HG03135 (cell line): ENCODE results near the gene CCDC85B.
"Not testable (repeated sequence)": the region's sequence is repeated elsewhere in the genome, so short reads cannot be mapped to it uniquely, and the experiment has no call there.

Source experiments
- ATAC-seq: cut with Tn5 transposase; IDR thresholded peaks from one replicate; pipeline ENCODE4 v1.9.1; 2021; ENCODE audit warnings: mild to moderate bottlenecking, moderate library complexity; ENCODE audit not compliant: unreplicated experiment

The CCDC85B gene

DNA sequence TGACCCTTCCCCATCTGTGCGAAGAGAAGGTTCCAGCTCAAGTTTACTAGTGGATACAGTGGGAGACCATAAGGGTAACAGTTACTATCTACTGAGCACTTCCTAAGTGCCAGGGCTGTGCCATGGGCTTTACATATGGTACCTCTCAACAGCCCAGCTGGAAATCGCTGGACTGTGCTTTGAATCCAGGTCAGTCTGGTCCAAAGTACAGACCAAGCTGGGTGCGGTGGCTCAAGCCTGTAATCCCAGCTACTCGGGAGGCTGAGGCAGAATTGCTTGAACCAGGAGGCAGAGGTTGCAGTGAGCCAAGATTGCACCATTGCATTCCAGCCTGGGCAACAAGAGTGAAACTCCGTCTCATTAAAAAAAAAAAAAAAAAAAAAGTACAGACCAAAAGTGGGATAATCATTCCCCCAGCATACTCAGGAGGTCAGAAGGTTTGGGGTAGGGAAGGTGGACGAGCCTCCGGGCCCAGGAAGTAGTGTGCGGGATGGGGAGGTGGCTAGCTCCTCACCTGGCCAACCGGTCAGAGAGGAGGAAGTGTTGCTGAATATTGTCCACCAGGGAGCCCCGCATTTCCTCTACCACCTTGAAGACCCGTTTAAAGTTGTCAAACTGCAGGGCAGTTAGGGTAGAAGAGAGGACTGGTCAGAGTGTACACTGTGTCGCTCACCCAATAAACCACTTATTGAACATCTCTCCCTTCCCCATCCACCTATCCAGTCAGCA, 4.5 kb upstream of the CCDC85B start:
- ATAC-seq, result no peak

DNA sequence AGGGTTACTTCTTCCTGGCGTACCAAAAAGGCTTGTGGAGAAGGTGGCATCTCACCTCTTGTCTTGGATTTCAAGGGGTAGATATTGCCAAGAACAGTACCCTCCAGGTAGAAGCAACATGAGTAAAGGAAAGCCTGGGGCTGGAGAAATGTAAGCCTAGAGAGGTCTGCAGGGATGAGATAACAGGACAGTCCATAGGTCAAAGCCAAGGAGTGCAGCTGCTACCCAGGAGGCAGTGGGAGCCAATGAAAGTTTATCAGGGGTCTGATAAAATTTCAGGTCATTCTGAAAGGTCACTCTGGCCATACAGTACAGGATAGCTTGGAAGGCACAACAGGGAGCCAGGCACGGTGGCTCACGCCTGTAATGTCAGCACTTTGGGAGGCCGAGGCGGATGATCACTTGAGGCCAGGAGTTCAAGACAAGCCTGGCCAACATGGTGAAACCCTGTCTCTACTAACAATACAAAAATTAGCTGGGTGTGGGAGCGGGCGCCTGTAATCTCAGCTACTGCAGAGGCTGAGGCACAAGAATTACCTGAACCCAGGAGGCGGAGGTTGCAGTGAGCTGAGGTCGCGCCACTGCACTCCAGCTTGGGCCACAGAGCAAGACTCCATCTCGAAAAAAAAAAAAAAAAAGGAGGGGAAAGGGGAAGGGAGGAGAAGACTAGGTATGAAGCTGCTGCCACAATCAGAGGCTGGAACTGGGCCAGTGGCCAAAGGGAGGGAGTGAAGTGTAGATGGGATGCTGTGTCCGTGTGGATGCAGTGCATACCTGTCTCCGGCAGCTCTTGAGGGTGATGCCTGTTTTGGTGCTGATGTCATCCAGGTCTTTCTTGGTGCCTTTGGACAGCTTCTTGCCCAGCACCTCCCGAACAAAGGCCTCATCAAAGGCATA, 3.4 kb upstream of the CCDC85B start:
- ATAC-seq, result no peak

DNA sequence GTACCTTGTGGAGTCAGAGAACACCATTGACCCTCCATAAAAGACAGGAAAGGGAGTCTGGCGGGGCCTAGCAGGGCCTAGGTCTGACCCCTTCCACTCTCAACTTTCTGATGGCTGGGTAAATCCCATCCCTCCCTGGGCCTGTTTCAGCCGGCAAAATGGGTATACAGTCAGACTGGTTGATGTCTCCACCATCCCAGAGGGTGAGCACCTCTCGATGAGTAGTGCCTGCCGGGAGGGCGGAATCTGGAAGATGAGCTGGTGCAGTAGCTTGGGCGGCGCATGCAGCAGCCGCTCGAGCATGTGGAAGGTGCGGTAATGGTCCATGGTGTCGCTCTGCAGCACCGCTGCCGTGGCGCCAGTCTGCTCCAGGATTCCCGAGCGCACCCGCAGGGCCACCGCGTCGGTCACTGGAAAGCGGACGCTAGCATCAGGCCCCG, 2.7 kb upstream of the CCDC85B start:
- ATAC-seq, result no peak

DNA sequence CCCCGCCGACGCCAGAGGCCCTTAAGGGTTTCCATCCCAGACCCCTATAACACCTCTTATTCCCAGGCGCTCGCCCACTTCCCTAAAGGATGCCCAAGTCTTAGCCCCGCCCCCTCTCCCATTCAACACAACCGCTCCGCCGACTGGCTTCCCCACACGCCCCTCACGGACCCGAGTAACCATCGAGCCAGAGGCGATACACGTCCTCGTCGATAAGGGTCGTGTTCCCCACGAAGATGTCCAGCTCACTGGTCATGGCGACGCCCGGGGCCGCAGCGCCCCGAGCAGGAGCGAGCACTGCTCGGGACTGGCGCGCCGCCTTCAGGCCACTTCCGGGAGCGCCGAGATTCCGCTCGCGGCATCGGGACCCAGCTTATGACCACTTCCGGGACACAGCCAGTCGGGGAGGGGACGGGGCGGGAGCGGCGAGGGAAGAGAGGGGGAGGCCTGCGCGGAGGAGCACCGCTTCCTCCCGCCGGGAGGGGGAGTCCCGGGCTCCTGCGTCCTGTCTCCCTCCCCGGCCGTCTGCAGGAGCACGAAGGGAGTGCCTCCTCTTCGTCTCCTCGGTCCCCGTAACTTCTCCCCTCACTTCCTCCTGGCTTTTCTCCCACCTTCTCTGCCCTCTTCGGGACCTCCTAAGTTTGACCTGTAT, 2.2 kb upstream of the CCDC85B start, which contains the start of gene FIBP:
Gene FIBP, minus strand, starts transcription at position 309 of the 652 bp plus-strand sequence. Its CDS starts 53 bp downstream, at position 256.
- ATAC-seq, result peak; percentile 37

DNA sequence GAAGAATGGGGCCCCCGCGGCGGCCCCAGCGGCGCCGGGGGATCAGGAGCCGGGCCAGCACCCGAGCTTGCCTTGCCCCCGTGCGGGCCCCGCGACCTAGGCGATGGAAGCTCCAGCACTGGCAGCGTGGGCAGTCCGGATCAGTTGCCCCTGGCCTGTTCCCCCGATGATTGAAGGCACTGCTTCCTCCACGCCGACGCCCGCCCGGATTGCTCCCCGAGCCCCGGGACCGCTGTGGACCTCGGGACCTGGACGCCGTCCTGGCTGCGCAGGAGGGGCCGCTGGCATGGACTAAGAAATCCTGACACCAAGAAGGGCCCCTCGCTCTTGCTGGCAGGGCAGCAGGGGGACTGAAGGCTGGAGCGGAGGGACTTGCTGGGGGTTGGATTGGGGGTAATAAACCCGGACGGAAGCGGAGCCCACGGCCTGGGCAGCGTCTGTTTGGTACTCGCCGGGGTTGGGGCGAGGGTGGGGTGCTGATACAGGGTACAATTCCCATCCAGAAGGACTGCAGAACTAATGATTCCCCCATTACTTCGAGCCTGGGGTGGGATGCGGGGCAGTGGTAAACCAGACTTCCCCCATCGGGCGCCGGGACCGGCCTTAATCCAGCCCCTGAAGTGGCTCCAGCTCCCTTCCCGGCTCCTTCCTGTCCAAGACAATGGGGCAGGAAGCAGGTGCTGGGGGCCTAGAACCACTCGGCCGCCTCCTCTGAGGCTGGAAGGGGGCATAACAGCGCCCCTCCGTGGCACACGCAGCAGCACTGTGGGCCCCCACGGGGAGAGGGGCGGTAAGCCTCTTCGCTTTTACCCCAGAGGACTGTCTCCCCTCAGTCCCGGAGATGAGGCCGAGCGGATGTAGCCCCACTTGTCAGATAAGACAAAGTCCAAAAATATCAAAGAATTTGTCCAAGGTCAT, 1.0 kb downstream of the CCDC85B start:
- ATAC-seq, result no peak

DNA sequence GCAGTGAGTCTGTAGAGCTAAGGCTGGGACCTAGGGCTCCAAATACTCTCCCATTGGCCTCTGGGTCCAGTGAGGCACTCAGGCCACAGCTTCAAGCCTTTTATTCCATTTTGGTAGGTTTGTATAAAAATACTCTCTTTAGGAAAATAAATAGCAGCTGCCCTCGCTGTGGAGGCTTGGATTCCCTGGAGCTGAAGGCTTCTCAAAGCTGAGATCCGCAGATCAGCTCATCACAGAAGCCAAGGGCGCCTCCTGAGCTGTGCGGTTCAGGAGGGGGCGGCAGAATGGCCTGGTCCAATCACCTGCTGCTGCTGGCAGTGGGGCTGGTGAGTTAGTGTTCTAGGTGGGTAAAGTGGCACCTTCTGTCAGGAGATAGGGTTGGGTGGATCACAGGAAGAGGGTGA, 1.7 kb downstream of the CCDC85B start:
- not testable (repeated sequence) for ATAC-seq

DNA sequence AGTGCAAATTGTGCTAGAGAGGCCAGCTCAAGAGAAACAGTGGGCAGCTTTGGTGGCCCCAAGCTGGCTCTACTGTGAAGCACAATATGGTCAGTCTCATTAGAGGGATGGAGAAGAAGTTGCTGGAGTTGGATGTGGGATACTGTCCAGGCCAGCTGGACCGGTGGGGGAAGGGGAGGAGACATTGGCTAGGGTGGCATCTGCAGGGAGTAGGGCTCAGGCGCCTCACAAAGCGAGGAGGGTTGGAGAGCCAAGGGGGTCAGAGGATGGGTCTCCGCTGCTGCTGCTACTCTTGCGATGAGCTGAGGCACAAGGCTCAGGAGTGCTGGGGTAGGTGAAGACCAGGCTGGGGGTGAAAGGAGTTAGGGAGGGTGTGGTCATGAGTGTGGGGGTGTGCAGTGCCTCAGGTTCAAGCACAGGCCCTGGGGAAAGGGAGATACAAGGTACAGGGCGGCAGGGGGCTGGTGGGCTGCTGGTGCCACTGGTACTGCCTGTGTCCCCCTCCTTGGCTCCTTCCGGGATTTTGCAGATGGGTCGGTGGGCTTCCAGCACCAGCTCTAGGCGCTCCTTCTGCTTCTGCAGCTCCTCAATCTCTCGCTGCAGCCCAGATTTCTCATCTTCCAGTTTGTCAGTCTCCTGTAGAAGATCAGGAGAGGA, 2.3 kb downstream of the CCDC85B start:
- no peak for ATAC-seq

DNA sequence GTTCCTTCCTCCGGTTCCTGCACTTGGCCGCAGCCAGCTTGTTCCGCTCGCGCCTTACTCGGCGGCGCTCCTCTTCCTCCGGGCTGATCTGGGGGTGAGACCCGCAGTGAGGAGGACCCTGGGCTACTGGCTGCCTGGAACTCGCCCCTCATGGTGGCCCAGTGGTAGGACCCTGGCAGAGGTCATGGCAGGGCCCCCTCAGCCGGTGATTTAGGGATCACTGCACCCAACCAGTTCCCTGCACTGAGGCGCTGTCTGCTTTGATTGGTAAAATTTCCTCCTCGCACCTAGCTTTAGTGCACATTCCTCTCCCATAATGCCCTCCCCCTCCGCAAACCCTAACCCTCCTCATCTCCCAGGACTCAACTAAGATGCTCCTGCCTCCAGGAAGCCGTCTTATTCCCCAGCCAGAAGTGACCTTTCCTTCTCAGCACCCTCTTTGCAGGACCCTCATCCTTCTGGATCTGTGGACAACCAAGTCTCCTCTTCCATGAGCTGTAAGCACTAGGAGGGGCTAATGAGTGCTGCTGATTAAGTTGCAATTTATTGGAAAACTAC, 3.6 kb downstream of the CCDC85B start:
- no peak for ATAC-seq

DNA sequence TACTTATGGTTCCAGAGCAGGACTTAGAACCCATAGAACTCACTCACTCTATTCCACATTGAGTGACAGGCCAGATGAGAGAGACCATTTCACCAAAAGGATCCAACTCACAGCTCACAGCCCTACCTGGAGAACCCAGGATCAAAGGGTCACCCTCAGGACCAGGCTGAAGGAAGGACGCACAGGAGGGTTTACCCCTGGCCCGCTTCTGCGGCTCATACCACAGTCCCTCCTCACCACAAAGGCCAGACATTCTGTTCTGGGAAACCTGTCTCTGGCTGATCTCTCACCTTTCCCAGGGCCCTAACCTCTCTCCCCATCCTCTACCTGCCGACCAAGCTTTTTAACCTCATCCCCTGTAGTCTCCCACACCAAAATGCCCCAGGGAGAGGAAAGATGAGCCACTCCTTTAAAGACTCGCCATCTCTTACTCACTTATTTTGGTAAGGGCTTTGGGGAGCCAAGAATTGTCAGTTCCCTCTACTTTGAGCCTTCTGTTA, 5.1 kb downstream of the CCDC85B start:
- ATAC-seq, result no peak

DNA sequence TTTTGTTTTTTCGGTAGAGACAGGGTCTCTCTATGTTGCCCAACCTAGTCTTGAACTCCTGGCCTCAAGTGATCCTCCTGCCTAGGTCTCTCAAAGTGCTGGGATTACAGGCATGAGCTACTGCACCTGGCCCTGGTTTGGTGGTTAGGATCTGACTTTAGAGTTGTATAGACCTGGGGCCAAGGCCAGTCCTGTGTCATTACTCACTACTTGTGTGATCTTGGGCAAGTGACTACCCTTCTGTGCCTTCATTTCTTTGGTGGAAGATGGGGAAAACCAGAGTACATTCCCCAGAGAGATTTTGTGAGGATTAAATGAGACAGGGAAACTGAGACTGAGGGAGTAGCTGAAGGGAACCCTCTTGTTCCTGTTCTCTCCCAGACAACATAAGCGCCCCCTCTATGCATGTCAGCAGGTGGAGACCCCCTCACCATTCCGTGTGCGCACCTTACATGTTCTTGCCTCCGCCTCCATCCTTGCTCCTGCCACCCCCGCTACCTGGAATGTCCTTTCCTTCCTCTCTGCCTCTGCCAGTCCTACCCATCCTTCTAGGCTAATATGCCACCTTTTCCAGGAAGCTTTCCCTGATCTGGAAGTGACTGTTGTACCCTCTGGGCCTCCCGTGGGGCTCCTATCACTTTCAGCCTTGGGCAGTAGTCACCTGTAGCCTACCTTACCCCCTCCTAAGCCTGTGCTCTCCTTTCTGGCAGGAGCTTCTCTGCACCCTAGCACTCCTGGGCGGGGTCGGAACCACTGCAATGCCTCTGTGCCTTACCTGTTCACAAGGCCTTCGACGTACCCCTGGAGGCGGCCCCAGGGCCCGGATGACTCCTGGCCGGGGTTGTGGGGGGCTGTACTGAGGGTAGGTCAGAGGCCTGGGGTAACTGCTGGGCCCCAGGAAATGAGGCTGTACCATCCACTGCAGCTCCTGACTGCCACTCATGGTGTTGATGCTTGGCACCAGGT, 5.8 kb downstream of the CCDC85B start:
- ATAC-seq, result no peak

DNA sequence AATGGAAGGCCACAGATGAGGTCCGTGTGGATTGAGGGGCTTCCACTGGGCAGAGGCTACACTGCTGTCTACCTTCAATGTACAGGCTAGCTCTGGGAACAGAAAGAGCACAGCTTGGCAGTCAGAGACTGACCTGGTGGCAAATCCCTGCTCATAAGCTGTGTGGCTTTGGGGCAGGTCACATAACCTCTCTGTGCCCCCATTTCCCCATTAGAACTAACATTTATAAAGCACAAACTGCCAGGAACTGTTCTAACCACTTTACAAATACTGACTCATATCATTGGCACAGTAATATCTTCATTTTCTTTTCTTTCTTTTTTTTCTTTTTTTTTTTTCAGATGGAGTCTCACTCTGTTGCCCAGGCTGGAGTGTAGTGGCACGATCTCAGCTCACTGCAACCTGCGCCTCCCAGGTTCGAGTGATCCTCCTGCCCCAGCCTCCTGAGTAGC, 6.6 kb downstream of the CCDC85B start:
- ATAC-seq, result no peak

DNA sequence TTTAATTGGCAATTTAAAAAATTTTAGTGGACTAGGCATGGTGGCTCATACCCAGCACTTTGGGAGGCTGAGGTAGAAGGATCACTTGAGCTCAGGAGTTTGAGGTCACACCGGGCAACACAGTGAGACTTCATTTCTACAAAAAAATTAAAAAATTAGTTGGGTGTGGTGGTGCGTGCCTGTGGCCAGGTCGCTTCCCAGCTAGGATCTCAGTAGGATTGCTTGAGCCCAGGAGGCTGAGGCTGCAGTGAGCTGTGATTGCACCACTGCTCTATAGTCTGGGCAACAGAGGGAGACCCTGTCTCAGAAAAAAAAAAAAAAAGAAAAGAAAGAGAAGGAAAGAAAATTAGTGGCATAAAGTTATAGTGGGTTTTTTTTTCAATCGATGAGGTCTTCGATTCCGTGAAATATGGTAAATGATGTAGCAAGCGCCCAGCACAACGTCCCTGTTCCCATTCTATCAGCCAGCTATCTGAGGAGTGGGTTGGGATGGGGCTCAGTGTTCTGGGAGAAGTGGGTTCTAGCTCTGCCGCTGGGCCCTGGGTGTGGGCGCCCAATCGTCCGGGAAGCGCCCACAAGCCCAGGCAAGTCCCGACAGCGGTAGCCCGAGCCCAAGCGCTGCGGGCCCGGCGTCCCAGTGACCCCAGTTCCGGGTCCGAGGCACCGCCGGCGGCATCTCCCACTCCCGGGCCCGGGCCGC, 8.3 kb downstream of the CCDC85B start:
- ATAC-seq, result no peak

DNA sequence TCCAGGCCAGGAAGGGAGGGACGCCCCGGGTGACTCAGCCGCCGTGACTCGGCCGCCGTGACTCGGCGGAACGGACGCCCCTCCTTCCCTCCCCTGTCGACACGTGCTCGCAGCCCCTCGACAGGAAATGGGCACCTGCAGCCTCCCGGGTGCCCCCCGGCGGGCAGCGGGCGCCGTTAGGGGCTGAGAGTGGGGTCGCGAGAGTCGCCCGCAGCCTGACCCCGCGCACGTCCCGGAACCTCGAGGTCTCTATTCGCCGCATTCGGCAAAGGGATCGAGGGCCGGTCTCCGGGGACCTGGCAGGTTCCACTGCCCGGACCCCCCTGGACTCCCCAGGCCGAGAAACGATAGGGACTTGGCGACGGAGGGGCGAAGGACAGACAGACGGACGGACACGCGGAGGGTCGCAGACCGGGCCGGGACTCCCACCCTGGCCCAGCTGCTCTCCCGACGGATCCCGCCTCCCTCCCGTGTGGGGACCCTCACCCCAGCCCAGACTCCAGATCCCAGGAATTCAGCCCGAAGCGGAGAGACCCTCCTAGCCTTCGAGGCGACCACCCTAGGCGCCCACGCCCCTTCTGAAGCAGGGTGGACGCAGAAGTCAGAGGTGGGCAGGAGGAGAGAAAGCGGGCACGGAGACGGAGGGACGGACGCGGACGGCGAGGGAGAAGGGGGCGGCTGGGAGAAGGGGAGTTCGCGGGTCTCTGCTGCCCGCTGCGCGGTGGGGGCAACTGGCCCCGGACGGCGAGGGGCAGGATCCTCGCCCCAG, 9.1 kb downstream of the CCDC85B start:
- no peak for ATAC-seq

DNA sequence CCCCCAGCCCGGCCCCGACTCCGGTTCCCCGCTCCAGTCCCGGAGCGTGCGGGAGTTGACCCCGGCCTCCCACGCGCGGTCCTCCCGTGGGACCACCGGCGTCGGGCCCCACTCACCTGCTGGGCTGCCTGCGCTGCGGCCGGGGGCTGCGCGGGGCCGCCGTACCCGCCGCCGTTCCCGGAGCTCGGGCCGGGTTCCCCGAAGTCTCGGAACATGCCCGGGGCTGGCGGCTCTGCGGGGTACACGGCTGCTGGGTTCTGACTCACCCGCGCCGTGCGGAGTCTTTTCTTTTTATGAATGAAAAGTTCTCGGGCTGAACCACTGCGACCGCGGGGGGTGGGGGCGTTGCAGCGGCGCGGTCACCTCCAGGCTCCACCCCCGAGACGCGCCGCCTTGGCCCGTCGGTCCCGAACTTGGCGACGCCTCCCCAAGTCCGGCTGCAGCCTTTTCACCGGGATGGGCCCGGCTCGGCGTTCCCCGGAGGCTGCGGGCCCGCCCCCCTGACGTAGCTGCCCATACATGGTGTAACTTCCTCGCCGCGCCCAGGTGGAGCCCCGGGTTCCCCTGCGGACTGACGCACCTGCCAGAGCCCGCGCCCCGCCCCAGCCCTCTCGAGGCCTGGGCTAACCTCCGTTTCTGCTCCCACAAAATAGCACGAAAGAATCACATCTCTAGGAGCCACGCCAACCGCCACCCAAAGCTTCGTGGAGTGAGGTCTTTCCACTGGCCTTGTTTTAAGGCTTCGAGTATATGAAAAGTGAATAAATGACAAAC, 9.8 kb downstream of the CCDC85B start, which contains the start of gene FOSL1:
Gene FOSL1, minus strand, starts transcription at position 264 of the 774 bp plus-strand sequence. Its CDS starts 49 bp downstream, at position 215.
- peak; percentile 75 for ATAC-seq

DNA sequence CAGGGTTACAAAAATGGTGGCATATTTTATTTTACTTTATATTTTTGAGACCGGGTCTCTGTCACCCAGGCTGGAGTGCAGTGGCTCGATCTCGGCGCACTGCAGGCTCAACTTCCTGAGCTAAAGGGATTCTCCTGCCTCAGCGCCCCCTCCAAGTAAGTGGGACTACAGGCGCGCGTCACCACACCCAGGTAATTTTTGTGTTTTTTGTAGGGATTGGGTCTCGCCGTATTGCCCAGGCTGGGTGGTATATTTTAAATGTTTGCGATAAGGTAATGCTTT, 10.4 kb downstream of the CCDC85B start:
- ATAC-seq, result no peak

DNA sequence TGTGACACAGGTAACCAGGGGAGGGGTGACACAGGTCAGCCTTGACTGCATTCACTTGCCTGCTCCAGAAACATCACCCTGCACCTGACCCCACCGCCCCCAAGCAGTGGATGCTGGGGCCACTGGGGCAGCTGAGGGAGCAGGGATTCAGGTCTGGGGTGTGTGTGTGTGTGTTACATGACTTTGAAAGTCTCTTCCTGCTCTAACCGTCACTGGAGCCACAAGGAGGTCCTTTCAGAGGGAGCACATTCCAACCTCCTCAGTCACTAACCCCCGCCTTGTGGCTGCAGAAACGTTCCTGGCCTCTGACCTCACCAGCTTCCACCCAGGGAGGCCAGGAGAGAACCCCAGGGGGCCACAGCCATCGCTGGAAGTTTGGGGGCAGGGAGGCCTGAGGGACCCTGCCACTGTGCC, 12.6 kb downstream of the CCDC85B start:
- no peak for ATAC-seq
